DOHH2 (cell line): ENCODE measurements around the gene DPCD.

Experiments
- EZH2phosphoT487 ChIP-seq: fragments of 200-600 bp; sonication (generic); IDR thresholded peaks from 2 replicates; pipeline ENCODE4 v1.6.1; 2017; ENCODE audit warnings: borderline replicate concordance, mild to moderate bottlenecking, antibody characterized with exemption, low read length, moderate library complexity, mixed read lengths
- TF ChIP-seq, protein P1 (sequence below): fragments of 200-600 bp; sonication (generic); IDR thresholded peaks from one replicate; pipeline ENCODE4 v1.5.1; 2014; ENCODE audit warnings: antibody characterized with exemption, mild to moderate bottlenecking, low read depth, low read length; ENCODE audit not compliant: poor library complexity, severe bottlenecking

DNA sequence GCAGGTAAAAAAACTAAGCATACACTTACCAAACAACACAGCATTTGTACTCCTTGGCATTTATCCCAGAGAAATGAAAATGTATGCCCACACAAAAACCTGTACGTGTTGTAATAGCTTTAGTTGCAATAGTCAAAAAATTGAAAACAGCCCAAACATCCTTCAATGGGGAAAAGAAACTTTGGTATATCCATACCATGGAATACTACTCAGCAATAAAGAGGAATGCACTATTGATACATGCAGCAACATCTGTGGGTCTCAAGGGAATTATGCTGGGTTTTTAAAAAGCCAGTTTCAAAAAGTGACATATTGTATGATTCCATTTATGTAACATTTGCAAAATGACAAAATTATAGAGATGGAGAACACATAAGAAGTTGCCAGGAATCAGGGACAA is 35.4 kb downstream of the DPCD start:
- TF ChIP-seq, protein P1, sequence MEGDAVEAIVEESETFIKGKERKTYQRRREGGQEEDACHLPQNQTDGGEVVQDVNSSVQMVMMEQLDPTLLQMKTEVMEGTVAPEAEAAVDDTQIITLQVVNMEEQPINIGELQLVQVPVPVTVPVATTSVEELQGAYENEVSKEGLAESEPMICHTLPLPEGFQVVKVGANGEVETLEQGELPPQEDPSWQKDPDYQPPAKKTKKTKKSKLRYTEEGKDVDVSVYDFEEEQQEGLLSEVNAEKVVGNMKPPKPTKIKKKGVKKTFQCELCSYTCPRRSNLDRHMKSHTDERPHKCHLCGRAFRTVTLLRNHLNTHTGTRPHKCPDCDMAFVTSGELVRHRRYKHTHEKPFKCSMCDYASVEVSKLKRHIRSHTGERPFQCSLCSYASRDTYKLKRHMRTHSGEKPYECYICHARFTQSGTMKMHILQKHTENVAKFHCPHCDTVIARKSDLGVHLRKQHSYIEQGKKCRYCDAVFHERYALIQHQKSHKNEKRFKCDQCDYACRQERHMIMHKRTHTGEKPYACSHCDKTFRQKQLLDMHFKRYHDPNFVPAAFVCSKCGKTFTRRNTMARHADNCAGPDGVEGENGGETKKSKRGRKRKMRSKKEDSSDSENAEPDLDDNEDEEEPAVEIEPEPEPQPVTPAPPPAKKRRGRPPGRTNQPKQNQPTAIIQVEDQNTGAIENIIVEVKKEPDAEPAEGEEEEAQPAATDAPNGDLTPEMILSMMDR, result no peak
- TF ChIP-seq EZH2phosphoT487, result no peak
